Activated naive CD4-positive, alpha-beta T cell treated with anti-CD3 and anti-CD28 coated beads for 36 hours (primary cell): ENCODE results near the gene ATF7. TPM values are rescaled to one million over a fixed set of nuclear protein-coding genes. Genes with fewer than 3 reads are reported as not detected.

Source experiments
- CTCF ChIA-PET: fragments of 350-600 bp; sonication (Branson Sonifier 250); formaldehyde crosslinking; loops from one replicate; lab custom pipeline; 2021; ENCODE audit warnings: antibody characterized with exemption; lab: Charles Lee
- DNase-seq: peaks from one replicate; pipeline ENCODE4 v3.0.0-alpha.2; 2020
- H3K27ac Mint-ChIP-seq: one replicate; pipeline ENCODE4 v1.8.0; 2021; ENCODE audit warnings: mild to moderate bottlenecking, mixed read lengths
- H3K27me3 Mint-ChIP-seq: one replicate; pipeline ENCODE4 v1.8.0; 2021; ENCODE audit warnings: low read depth, mixed read lengths
- H3K36me3 Mint-ChIP-seq: one replicate; pipeline ENCODE4 v1.8.0; 2021; ENCODE audit warnings: low read depth, mixed read lengths
- H3K4me1 Mint-ChIP-seq: one replicate; pipeline ENCODE4 v1.8.0; 2021; ENCODE audit warnings: low read depth, mixed read lengths
- H3K4me3 Mint-ChIP-seq: one replicate; pipeline ENCODE4 v1.8.0; 2021; ENCODE audit warnings: mild to moderate bottlenecking, moderate library complexity, mixed read lengths
- H3K9me3 Mint-ChIP-seq: one replicate; pipeline ENCODE4 v1.8.0; 2021; ENCODE audit warnings: mixed read lengths
- intact Hi-C: fragments of 100-400 bp; cut with micrococcal nuclease; formaldehyde crosslinking; loops from one replicate; pipeline ENCODE4 v1.15.1; 2023
- total RNA-seq, 2 experiments: library from RNA; stranded (reverse); gene quantifications; one replicate each; pipeline ENCODE4 v1.2.3, GENCODE V29; 2021

ATF7 gene
- total RNA-seq, 2 experiments from 2014 or later: 19.7 to 19.8 TPM

DNA sequence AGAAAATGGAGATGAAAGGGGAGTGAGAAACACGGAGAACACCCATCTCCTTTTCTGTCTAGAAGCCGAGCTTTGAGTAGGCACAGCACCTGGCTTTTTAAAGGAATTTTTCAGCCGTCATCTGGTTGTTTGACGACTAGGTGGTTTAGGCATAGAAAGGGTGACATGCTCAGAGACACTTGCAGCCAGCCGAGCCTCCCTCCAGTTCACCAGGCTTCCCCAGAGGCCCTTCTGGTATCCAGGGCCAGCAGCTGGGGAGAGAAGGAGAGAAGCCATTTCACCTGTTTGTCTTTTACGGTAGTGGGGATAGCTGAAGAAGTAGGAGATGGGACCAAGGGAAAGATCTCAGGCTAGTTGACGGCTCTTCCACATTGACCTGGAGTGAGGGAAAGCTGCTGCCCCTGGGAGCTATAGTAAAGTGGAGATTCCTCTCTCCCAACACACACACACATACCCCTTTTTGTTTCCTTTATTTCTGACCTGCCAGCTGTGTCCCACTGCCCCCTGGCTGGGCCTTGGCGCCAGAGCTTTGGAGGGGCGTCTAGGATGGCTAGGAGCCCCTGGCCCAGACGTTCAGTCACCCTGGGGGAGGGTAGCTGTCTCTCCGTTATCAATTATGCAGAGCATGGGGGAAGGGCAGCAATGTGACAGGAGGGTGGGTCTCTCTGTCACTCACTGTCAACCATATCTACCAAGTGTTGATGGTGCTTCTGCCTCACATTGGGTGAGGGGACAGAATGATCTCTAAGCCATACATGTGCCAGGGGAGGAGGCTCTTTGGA, 132.4 kb downstream of the ATF7 start:
- H3K27ac Mint-ChIP-seq: peak overlapping the region; percentile 81
- H3K27me3 Mint-ChIP-seq: no peaks in the 10 kb centered on the region
- CTCF ChIA-PET: interaction anchor here (0.6 to 3.6 kb wide), 5 partner anchors 11 to 173 kb away, joined by 4 to 16 read pairs (median 5); partner anchors contain the start of gene AAAS
- H3K36me3 Mint-ChIP-seq: no peaks in the 10 kb centered on the region
- intact Hi-C loops: loop anchor here (1.0 kb wide), 3 partner anchors 8 to 52 kb away; partner anchors contain the start of genes PRR13 and TARBP2
- H3K9me3 Mint-ChIP-seq: no peaks in the 10 kb centered on the region
- H3K4me3 Mint-ChIP-seq: peak overlapping the region; percentile 88
- H3K4me1 Mint-ChIP-seq: peaks cover 34% of the 10 kb centered on the region
- no peak for DNase-seq

DNA sequence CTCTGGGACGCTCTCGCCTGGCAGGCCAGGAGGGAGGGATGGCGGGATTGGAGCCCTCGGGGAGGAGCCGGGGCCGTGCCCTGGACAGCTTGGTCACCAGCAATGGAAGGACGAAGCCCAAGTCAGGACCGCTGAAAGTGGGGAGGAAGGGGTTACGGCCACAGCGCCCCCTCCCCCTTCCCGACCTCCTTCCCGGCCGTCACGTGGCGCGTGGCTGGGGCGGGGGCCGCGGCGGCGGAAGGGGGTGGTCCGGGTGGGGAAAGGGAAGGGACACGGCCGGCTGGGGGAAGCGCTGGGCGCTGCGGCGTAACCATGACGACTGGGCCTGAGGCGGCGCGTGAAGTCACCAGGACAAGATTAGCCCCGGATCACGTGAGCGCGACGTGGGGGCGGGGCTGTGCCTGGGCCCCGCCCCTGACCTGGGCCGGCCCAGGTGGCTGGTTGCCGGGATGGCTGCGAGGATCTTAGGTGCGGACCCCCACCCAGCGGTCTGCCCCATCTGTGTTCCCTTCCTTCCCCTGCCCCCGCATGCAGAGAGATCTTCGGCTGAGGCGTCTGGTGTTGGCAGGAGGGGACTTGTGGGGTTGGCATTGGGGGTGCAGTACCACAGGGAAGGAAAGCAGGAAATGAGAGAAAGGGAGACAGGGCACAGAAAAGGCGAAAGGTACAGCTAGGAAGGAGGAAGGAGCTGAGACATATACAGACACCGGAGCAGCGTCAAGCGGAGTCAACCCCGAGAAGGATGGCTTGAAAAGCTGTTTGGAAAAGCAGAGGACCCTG, 133.2 kb downstream of the ATF7 start:
- Mint-ChIP-seq H3K4me1 (peaks cover 26% of the 10 kb centered on the region), H3K4me3 (peak overlapping the region; percentile 88)
- CTCF ChIA-PET: interaction anchor here (0.9 to 3.6 kb wide), 4 partner anchors 10 to 172 kb away, joined by 4 to 16 read pairs (median 5); partner anchors contain the start of gene AAAS

DNA sequence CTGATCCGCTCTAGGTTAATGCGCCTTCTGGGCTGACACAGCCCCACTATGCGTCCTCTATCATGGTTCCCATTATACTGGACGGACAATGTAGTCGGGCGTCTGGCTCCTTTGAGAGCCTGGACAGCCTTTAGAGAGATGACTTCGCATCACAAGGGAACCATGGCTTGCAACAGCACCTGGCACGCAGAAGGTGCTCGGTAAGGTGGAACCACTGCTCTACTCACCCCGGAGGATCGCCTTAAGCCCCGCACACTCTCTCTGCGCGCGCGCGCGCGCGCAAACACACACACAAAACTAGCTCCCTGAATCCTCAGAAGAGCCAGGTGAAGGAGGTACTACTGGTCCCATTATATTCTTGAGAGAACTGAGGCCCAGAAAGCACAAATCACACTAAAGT, 134.0 kb downstream of the ATF7 start:
- no peaks in the 10 kb centered on the region for H3K27me3 Mint-ChIP-seq
- DNase-seq: no peak
- H3K4me1 Mint-ChIP-seq: peaks cover 24% of the 10 kb centered on the region
- H3K4me3 Mint-ChIP-seq: peak overlapping the region; percentile 88
- H3K27ac Mint-ChIP-seq: peak overlapping the region; percentile 36
- CTCF ChIA-PET: interaction anchor here (0.7 to 3.6 kb wide), 5 partner anchors 10 to 1218 kb away, joined by 3 to 16 read pairs (median 4); partner anchors contain the start of gene PRR13
- H3K9me3 Mint-ChIP-seq: no peaks in the 10 kb centered on the region
- H3K36me3 Mint-ChIP-seq: peaks cover 3% of the 10 kb centered on the region
- intact Hi-C loops: no loop called here

More for the DNA sequence above, 133.2 kb downstream of the ATF7 start:
- DNase-seq: peak; percentile 90
- intact Hi-C loops: loop anchor here (1.0 kb wide), 3 partner anchors 8 to 52 kb away; partner anchors contain the start of genes PRR13 and TARBP2
- Mint-ChIP-seq H3K27ac (peak overlapping the region; percentile 81), H3K27me3 (no peaks in the 10 kb centered on the region), H3K36me3 (no peaks in the 10 kb centered on the region), H3K9me3 (no peaks in the 10 kb centered on the region)

DNA sequence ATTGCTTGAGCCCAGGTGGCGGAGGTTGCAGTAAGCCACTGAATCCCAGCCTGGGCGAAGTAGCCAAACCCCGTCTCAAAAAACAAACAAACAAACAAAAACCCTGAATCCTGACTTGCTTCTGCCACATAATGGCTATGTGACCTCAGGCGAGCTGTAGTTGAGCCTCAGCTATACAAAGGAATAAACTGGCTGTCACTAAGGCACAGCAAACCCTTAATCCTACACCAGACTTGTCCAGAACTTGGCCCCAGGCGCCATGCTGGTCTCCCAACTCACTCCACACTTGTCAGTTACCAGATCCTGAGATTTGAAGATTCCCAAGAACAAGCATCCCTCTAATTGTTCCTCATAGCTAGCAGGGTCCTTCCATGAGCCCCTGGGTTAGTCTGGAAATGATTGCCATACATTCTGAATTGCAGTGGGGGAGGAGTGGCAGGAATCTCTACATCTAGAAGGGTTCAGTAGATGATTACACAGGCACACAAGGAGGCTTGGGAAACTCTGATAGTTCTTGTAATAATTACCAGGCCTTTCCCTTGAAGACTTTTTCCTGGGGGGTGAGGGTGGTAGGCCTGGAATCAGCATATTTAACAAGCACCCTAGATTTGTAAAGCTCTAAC, 136.8 kb downstream of the ATF7 start:
- H3K27ac Mint-ChIP-seq: no peak overlapping the region
- CTCF ChIA-PET: interaction anchor here (1.1 kb wide), 1 partner anchor 19 kb away, joined by 4 read pairs; no protein-coding TSS in a partner anchor
- no peak overlapping the region for H3K4me3 Mint-ChIP-seq

GRCh38 chr12:53486736-53487487, 139.3 kb downstream of the ATF7 start:
- Mint-ChIP-seq H3K27ac (no peak overlapping the region), H3K9me3 (no peaks in the 10 kb centered on the region), H3K27me3 (no peaks in the 10 kb centered on the region), H3K4me3 (no peak overlapping the region), H3K4me1 (peaks cover 2% of the 10 kb centered on the region), H3K36me3 (peaks cover 10% of the 10 kb centered on the region)
- CTCF ChIA-PET: interaction anchor here (0.7 to 1.4 kb wide), 2 partner anchors 22 to 190 kb away, joined by 3 to 5 read pairs; no protein-coding TSS in a partner anchor
- intact Hi-C loops: no loop called here
- DNase-seq: no peak

More for the DNA sequence above, 136.8 kb downstream of the ATF7 start:
- no peak for DNase-seq
- intact Hi-C loops: no loop called here
- Mint-ChIP-seq H3K4me1 (peaks cover 19% of the 10 kb centered on the region), H3K9me3 (no peaks in the 10 kb centered on the region), H3K36me3 (peaks cover 6% of the 10 kb centered on the region), H3K27me3 (no peaks in the 10 kb centered on the region)

DNA sequence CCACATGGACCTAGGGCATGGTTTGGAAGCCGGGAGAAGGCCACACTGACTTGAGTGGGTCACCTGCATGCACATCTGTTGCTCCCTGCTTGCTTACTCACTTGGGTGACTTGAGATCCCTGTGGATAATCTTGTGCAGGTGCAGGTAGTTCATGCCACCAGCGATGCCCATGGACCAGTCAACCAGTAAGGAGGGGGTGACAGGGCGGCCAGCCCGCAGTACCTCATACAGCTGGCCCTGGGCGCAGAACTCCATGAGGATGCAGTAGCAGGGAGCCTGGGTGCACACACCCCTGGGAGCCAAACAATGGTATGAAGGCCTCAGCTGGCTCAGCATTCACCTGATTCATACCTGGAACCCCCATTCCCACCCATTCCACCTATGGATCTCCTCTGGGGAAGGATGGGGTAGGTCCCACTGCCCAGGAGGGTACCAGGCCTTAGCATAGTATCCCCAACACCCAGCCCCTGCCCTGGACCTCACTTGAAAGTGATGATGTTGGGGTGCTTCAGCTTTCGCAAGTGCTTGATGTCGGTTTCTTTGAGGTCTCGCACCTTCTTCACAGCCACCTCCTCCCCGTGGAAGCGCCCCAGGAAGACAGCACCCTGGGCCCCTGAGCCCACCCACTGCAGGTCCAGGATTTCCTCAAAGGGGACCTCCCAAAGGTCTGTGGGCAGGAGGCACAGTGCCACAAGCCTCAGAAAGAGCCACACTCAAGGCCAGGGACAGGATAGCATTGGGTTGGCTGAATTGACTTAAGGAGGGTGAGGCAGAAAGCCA, 140.0 kb downstream of the ATF7 start:
- no peaks in the 10 kb centered on the region for H3K27me3 Mint-ChIP-seq
- intact Hi-C loops: no loop called here
- CTCF ChIA-PET: interaction anchor here (0.7 to 1.4 kb wide), 2 partner anchors 23 to 191 kb away, joined by 3 to 5 read pairs; no protein-coding TSS in a partner anchor
- no peak for DNase-seq
- H3K36me3 Mint-ChIP-seq: peaks cover 13% of the 10 kb centered on the region
- peaks cover 2% of the 10 kb centered on the region for H3K4me1 Mint-ChIP-seq
- no peak overlapping the region for H3K27ac Mint-ChIP-seq
- no peaks in the 10 kb centered on the region for H3K9me3 Mint-ChIP-seq
- no peak overlapping the region for H3K4me3 Mint-ChIP-seq

DNA sequence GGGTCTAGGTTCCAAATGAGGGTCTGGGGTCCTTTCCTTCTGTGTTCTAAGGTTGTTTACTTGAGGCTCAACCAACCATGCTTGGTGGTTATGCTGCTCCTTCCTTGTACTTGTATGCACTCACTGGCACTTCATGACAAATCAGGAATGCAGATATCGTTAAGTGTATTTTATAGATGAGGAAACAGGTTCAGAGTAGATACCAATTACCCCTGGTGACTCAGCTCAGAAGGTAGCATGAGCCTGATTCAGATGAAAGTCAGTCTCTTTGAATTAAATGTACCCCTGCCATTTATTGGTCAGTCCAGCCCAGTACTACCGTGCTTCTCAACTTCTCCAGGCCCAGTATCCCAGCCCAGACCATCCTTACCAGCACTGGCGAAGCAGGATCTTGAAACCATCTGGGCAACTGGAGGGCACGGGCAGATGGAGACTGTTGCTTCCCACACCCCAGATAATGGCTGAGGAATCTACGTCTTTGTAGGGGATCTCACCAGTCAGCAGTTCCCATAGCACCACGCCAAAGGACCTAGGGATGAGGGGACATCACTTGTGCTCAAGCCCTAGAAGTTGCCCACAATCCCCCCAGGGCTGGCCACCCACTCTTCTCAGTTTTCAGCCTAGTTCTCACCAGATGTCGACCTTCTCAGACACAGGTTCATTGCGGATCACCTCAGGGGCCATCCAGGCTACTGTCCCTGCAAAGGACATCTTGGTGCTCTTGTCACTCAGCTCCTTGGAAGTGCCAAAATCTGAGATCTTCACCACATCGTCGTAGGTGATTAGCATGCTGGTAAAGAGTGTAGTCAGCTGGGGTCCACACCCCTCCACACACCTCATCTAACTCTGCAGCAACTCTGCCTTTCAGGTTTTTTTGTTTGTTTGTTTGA, 141.3 kb downstream of the ATF7 start:
- H3K4me1 Mint-ChIP-seq: peaks cover 2% of the 10 kb centered on the region
- peaks cover 14% of the 10 kb centered on the region for H3K36me3 Mint-ChIP-seq
- intact Hi-C loops: no loop called here
- CTCF ChIA-PET: no interaction called here
- peak overlapping the region; percentile 36 for H3K27ac Mint-ChIP-seq
- DNase-seq: no peak
- H3K9me3 Mint-ChIP-seq: no peaks in the 10 kb centered on the region
- no peaks in the 10 kb centered on the region for H3K27me3 Mint-ChIP-seq
- no peak overlapping the region for H3K4me3 Mint-ChIP-seq

DNA sequence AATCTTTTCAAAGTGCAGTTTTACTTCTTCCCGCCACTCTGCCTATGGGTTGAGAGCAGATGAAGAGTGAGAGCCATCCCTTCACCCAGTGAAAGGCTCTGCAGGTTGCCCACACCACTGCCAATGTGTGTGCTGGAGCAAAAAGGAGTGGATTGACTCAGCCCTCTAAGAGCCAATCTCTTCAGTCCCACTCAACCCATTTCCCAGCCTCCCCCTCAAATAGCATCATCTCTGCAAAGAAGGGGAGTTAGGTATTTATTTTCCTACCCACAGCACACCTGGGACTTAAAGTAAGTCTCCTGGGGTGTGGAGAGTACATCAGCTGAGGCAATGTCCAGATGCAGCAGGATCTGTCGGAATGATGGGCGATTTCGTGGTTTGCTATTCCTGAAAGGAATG, 142.2 kb downstream of the ATF7 start:
- peaks cover 2% of the 10 kb centered on the region for H3K4me1 Mint-ChIP-seq
- no peak for DNase-seq
- CTCF ChIA-PET: interaction anchor here (0.9 to 3.0 kb wide), 2 partner anchors 9 to 131 kb away, joined by 5 to 16 read pairs; no protein-coding TSS in a partner anchor
- intact Hi-C loops: no loop called here
- no peaks in the 10 kb centered on the region for H3K9me3 Mint-ChIP-seq
- H3K36me3 Mint-ChIP-seq: peaks cover 19% of the 10 kb centered on the region
- peak overlapping the region; percentile 15 for H3K27ac Mint-ChIP-seq
- H3K4me3 Mint-ChIP-seq: no peak overlapping the region
- H3K27me3 Mint-ChIP-seq: no peaks in the 10 kb centered on the region

GRCh38 chr12:53483225-53483978, 142.8 kb downstream of the ATF7 start:
- DNase-seq: no peak
- intact Hi-C loops: no loop called here
- Mint-ChIP-seq H3K4me1 (peaks cover 2% of the 10 kb centered on the region), H3K36me3 (peaks cover 24% of the 10 kb centered on the region), H3K4me3 (no peak overlapping the region), H3K27ac (peak overlapping the region; percentile 39), H3K9me3 (no peaks in the 10 kb centered on the region), H3K27me3 (no peaks in the 10 kb centered on the region)
- CTCF ChIA-PET: interaction anchor here (0.5 to 3.0 kb wide), 3 partner anchors 10 to 130 kb away, joined by 3 to 16 read pairs (median 5); no protein-coding TSS in a partner anchor
